Adrenal gland (tissue), 5 donors: Measurements from ENCODE around the gene IL11.

Experiments used
- CTCF ChIP-seq, 6 experiments: fragments of 450-650 bp in 4 of 6; fragments of 200-600 bp in 2 of 6; sonication (generic) in 1 of 6; IDR thresholded peaks; 1 replicate in 5 of 6; 2 replicates in 1 of 6; pipeline versions ENCODE4 v1.5.1 to v1.8.0; 2016 to 2021; ENCODE audit warnings: antibody characterized with exemption in 6 of 6, mild to moderate bottlenecking in 2 of 6, moderate library complexity in 1 of 6
- POLR2A ChIP-seq, 2 donors: fragments of 450-650 bp; IDR thresholded peaks; one replicate each; pipeline ENCODE4 v1.6.1; 2017; ENCODE audit warnings: antibody characterized with exemption in 2 of 2, mild to moderate bottlenecking in 2 of 2, moderate library complexity in 1 of 2
- donor health status: DM: no; HTN: no; CAD: no.

- peak in 1 of 6 experiments; percentile 6 for TF ChIP-seq CTCF (IDR thresholded peaks at IDR 0.05)
- peak in 1 of 2 donors; percentile 1 for TF ChIP-seq POLR2A (IDR thresholded peaks at IDR 0.05)
Measured at GRCh38 chr19:55384131-55384919, 14.1 kb upstream of the IL11 start, which contains the start of gene TMEM238.
